Upper lobe of right lung (tissue), 1 donor: Measurements from ENCODE around the gene SMIM12. TPM values are rescaled to one million over a fixed set of nuclear protein-coding genes. Genes with fewer than 3 reads are reported as not detected.

Experiments
- ATAC-seq: fragments of 200-7000 bp; cut with Tn5 transposase; one replicate; pipeline ENCODE4 v1.9.1; 2020; ENCODE audit warnings: mild to moderate bottlenecking, moderate library complexity
- DNase-seq: peaks from one replicate; pipeline ENCODE4 v3.0.0-alpha.2; 2020
- H3K27ac ChIP-seq: fragments of 200-600 bp; one replicate; pipeline ENCODE4 v1.8.0; 2022
- H3K27me3 ChIP-seq: fragments of 200-600 bp; one replicate; pipeline ENCODE4 v1.8.0; 2022; ENCODE audit warnings: mild to moderate bottlenecking
- H3K36me3 ChIP-seq: fragments of 200-600 bp; one replicate; pipeline ENCODE4 v1.8.0; 2022
- H3K4me1 ChIP-seq: fragments of 200-600 bp; one replicate; pipeline ENCODE4 v1.8.0; 2022
- H3K4me3 ChIP-seq: fragments of 200-600 bp; one replicate; pipeline ENCODE4 v1.8.0; 2022; ENCODE audit warnings: mild to moderate bottlenecking
- H3K9me3 ChIP-seq: fragments of 200-600 bp; one replicate; pipeline ENCODE4 v1.8.0; 2022
- CTCF ChIP-seq: fragments of 200-600 bp; IDR thresholded peaks from one replicate; pipeline ENCODE4 v1.8.0; 2022; ENCODE audit warnings: antibody characterized with exemption
- intact Hi-C: fragments of 100-400 bp; cut with DNase I; formaldehyde crosslinking; loops from one replicate; pipeline ENCODE4 v1.11.0; 2022
- long read RNA-seq: library from polyadenylated mRNA; unstranded; transcript quantifications from one replicate; pipeline ENCODE4 v2.0.0, GENCODE V29; 2021
- total RNA-seq: library from RNA; stranded (reverse); fragmentation: NEBNext Ultra II Directional; extraction: Animal tissue kit (Norgen Biotek cat#: 25700); gene quantifications from one replicate; pipeline ENCODE4 v1.2.1, GENCODE V29; 2021
- donor health status: DM: no; HTN: yes; CAD: no; lungs with severe emphysema.

SMIM12 gene
- 38.6 TPM for total RNA-seq
- long read RNA-seq, transcript SMIM12-206 (2 exons, 3,454 nt), result major isoform, 44 of 53 reads
- long read RNA-seq, partial matches to known transcripts, result 0 of 53 reads
- long read RNA-seq, other reads (novel, unspliced or antisense), result 5 of 53 reads

GRCh38 chr1:34859446-34860200 is at the start of gene SMIM12:
TSS of gene SMIM12 (minus strand) at chr1:34859749. CDS start at chr1:34855977, 3,772 bp downstream.
- Histone ChIP-seq H3K4me3 (peak within 1 kb of the TSS; percentile 95), H3K4me1 (peaks cover 19% of the 10 kb centered on the region), H3K27me3 (no peaks in the 10 kb centered on the region), H3K36me3 (peaks cover 17% of the 10 kb centered on the region), H3K9me3 (no peaks in the 10 kb centered on the region), H3K27ac (peak within 1 kb of the TSS; percentile 91)
- intact Hi-C loops, result no loop called here
- ATAC-seq (peak; percentile 100), DNase-seq (peak; percentile 97)
- TF ChIP-seq CTCF, result peak; percentile 84

- DNase-seq (no peak), ATAC-seq (no peak)
- no peak for TF ChIP-seq CTCF
Measured at GRCh38 chr1:34908369-34908768, 48.8 kb upstream of the SMIM12 start.

GRCh38 chr1:34907487-34908090 is 48.0 kb upstream of the SMIM12 start:
- H3K27me3 ChIP-seq, result no peaks in the 10 kb centered on the region
- no peak overlapping the region for H3K27ac ChIP-seq
- ATAC-seq (no peak), DNase-seq (no peak)
- H3K4me3 ChIP-seq, result no peak overlapping the region
- no peak for TF ChIP-seq CTCF
- intact Hi-C loops, result no loop called here
- H3K4me1 ChIP-seq, result no peaks in the 10 kb centered on the region
- H3K9me3 ChIP-seq, result no peaks in the 10 kb centered on the region
- H3K36me3 ChIP-seq, result no peaks in the 10 kb centered on the region

More at GRCh38 chr1:34908369-34908768, 48.8 kb upstream of the SMIM12 start:
- intact Hi-C loops, result no loop called here
- Histone ChIP-seq H3K36me3 (no peaks in the 10 kb centered on the region), H3K4me1 (no peaks in the 10 kb centered on the region), H3K27me3 (no peaks in the 10 kb centered on the region), H3K4me3 (no peak overlapping the region), H3K27ac (no peak overlapping the region), H3K9me3 (no peaks in the 10 kb centered on the region)

GRCh38 chr1:34906756-34907155 is 47.2 kb upstream of the SMIM12 start:
- Histone ChIP-seq H3K27me3 (peaks cover 2% of the 10 kb centered on the region), H3K36me3 (no peaks in the 10 kb centered on the region), H3K27ac (no peak overlapping the region), H3K4me3 (no peak overlapping the region), H3K9me3 (no peaks in the 10 kb centered on the region), H3K4me1 (no peaks in the 10 kb centered on the region)
- ATAC-seq (no peak), DNase-seq (no peak)
- no peak for TF ChIP-seq CTCF
- intact Hi-C loops, result no loop called here

GRCh38 chr1:34906222-34906621 is 46.7 kb upstream of the SMIM12 start:
- H3K9me3 ChIP-seq, result no peaks in the 10 kb centered on the region
- no peaks in the 10 kb centered on the region for H3K4me1 ChIP-seq
- H3K36me3 ChIP-seq, result no peaks in the 10 kb centered on the region
- DNase-seq (no peak), ATAC-seq (no peak)
- TF ChIP-seq CTCF, result no peak
- peaks cover 7% of the 10 kb centered on the region for H3K27me3 ChIP-seq
- intact Hi-C loops, result no loop called here
- no peak overlapping the region for H3K4me3 ChIP-seq
- H3K27ac ChIP-seq, result no peak overlapping the region
